Measurements from ENCODE around the gene MSL2. TPM values are rescaled to one million over a fixed set of nuclear protein-coding genes. Genes with fewer than 3 reads are reported as not detected.
"Not testable (repeated sequence)": the region's sequence is repeated elsewhere in the genome, so short reads cannot be mapped to it uniquely, and the experiment has no call there.

The MSL2 gene
- total RNA-seq, 4 donors from 2014 or later: 25.4 to 71.1 (median 44.0) TPM

- H3K4me3 ChIP-seq: no peak overlapping the region
- no peak overlapping the region for H3K27ac ChIP-seq
- peaks cover 14% of the 10 kb centered on the region for H3K36me3 ChIP-seq
- no peaks in the 10 kb centered on the region for H3K9me3 ChIP-seq
- no peak for TF ChIP-seq POLR2A (IDR thresholded peaks at IDR 0.05)
- no peak for TF ChIP-seq EP300 (IDR thresholded peaks at IDR 0.05)
- no peak for TF ChIP-seq CTCF (IDR thresholded peaks at IDR 0.05)
- TF ChIP-seq POLR2AphosphoS5 (IDR thresholded peaks at IDR 0.05): no peak
- H3K4me1 ChIP-seq: peaks cover 15% of the 10 kb centered on the region
- no peaks in the 10 kb centered on the region for H3K27me3 ChIP-seq
- no peak for DNase-seq (ENCODE audit: low spot score in 2 of 2)
- WGBS: 73% methylated on average over 10 of the region's 10 CpGs
These were observed 44.9 kb downstream of the MSL2 start for GRCh38 chr3:136151219-136151618.

GRCh38 chr3:136149667-136150066 is 46.5 kb downstream of the MSL2 start:
- H3K4me1 ChIP-seq: peaks cover 15% of the 10 kb centered on the region
- H3K4me3 ChIP-seq: no peak overlapping the region
- DNase-seq (ENCODE audit: low spot score in 2 of 2): no peak
- no peaks in the 10 kb centered on the region for H3K27me3 ChIP-seq
- TF ChIP-seq POLR2AphosphoS5 (IDR thresholded peaks at IDR 0.05) (no peak), POLR2A (IDR thresholded peaks at IDR 0.05) (no peak), EP300 (IDR thresholded peaks at IDR 0.05) (no peak), CTCF (IDR thresholded peaks at IDR 0.05) (no peak)
- 44% methylated on average over 3 of the region's 3 CpGs for WGBS
- no peaks in the 10 kb centered on the region for H3K9me3 ChIP-seq
- peaks cover 21% of the 10 kb centered on the region for H3K36me3 ChIP-seq
- no peak overlapping the region for H3K27ac ChIP-seq

- H3K9me3 ChIP-seq: no peaks in the 10 kb centered on the region
- H3K27ac ChIP-seq: no peak overlapping the region
- H3K4me3 ChIP-seq: no peak overlapping the region
- TF ChIP-seq EP300 (IDR thresholded peaks at IDR 0.05): no peak
- no peak for TF ChIP-seq CTCF (IDR thresholded peaks at IDR 0.05)
- no peak for TF ChIP-seq POLR2A (IDR thresholded peaks at IDR 0.05)
- TF ChIP-seq POLR2AphosphoS5 (IDR thresholded peaks at IDR 0.05): no peak
- 87% methylated on average over 6 of the region's 6 CpGs for WGBS
- no peaks in the 10 kb centered on the region for H3K27me3 ChIP-seq
- peaks cover 13% of the 10 kb centered on the region for H3K4me1 ChIP-seq
- peaks cover 24% of the 10 kb centered on the region for H3K36me3 ChIP-seq
- DNase-seq (ENCODE audit: low spot score in 2 of 2): no peak
These were observed 49.0 kb downstream of the MSL2 start for GRCh38 chr3:136146981-136147729.

- H3K27ac ChIP-seq; H3K9me3 ChIP-seq; DNase-seq (ENCODE audit: low spot score in 2 of 2); H3K27me3 ChIP-seq; H3K4me1 ChIP-seq; H3K4me3 ChIP-seq: not testable (repeated sequence)
- peaks cover 10% of the 10 kb centered on the region for H3K36me3 ChIP-seq
- 97% methylated on average over 4 of the region's 4 CpGs for WGBS
These were observed 51.7 kb downstream of the MSL2 start for GRCh38 chr3:136144397-136144796.

- Histone ChIP-seq H3K9me3 (no peaks in the 10 kb centered on the region), H3K4me1 (peaks cover 8% of the 10 kb centered on the region), H3K27ac (no peak overlapping the region), H3K36me3 (peaks cover 10% of the 10 kb centered on the region), H3K27me3 (no peaks in the 10 kb centered on the region), H3K4me3 (no peak overlapping the region)
- 40% methylated on average over 3 of the region's 3 CpGs for WGBS
- DNase-seq (ENCODE audit: low spot score in 2 of 2): no peak
- no peak for TF ChIP-seq EP300 (IDR thresholded peaks at IDR 0.05)
- TF ChIP-seq POLR2AphosphoS5 (IDR thresholded peaks at IDR 0.05): no peak
- TF ChIP-seq POLR2A (IDR thresholded peaks at IDR 0.05): no peak
- TF ChIP-seq CTCF (IDR thresholded peaks at IDR 0.05): no peak
These were observed 53.5 kb downstream of the MSL2 start for GRCh38 chr3:136142592-136142991.

Measured in suprapubic skin (tissue), 4 donors.